Glomerular endothelial cell (primary cell): ENCODE results near the gene DSN1. TPM values are rescaled to one million over a fixed set of nuclear protein-coding genes. Genes with fewer than 3 reads are reported as not detected.

ENCODE experiments used
- total RNA-seq: library from RNA; depleted of rRNA; stranded (reverse); fragments of >200 nt; gene quantifications from 2 replicates; pipeline ENCODE4 v1.2.3, GENCODE V29; 2015

DSN1 gene
- total RNA-seq, 1 donor from 2014 or later = 13.3 TPM

Other genes starting within 250 kb of the DSN1 start
- gene MYL9, start 232.2 kb downstream of the DSN1 start, total RNA-seq = 51.2 and 91.8 TPM in 2 replicates
- gene TGIF2, start 200.2 kb downstream of the DSN1 start, total RNA-seq = 22.2 and 32.6 TPM in 2 replicates
- 128 and 174 TPM in 2 replicates for gene RAB5IF, start 168.0 kb downstream of the DSN1 start, total RNA-seq
- not detected in 2 replicates for gene SLA2, start 127.6 kb downstream of the DSN1 start, total RNA-seq
- gene NDRG3, start 27.7 kb downstream of the DSN1 start, total RNA-seq = 21.0 and 25.6 TPM in 2 replicates
- gene TLDC2, start 102.4 kb upstream of the DSN1 start, total RNA-seq = not detected in 2 replicates
- gene SAMHD1, start 177.9 kb upstream of the DSN1 start, total RNA-seq = 45.5 and 95.0 TPM in 2 replicates